Epidermal melanocyte (primary cell): ENCODE measurements around the gene AOX1.
"Not testable (repeated sequence)": the region's sequence is repeated elsewhere in the genome, so short reads cannot be mapped to it uniquely, and the experiment has no call there.

ENCODE experiments used
- DNase-seq: peaks from one replicate; pipeline ENCODE4 v3.0.0; 2011; ENCODE audit warnings: low spot score; ENCODE audit not compliant: insufficient read length

Gene AOX1

GRCh38 chr2:200627110-200627770 is 41.4 kb downstream of the AOX1 start:
- no peak for DNase-seq

GRCh38 chr2:200628461-200628860 is 42.6 kb downstream of the AOX1 start:
- not testable (repeated sequence) for DNase-seq

- no peak for DNase-seq
These were observed 45.5 kb downstream of the AOX1 start for GRCh38 chr2:200631287-200631686.

GRCh38 chr2:200634231-200634964 is 48.6 kb downstream of the AOX1 start:
- no peak for DNase-seq

GRCh38 chr2:200635251-200635650 is 49.4 kb downstream of the AOX1 start:
- no peak for DNase-seq

- no peak for DNase-seq
These were observed 52.1 kb downstream of the AOX1 start for GRCh38 chr2:200637901-200638300.

- DNase-seq = no peak
These were observed 54.4 kb downstream of the AOX1 start for GRCh38 chr2:200640176-200640575.

- no peak for DNase-seq
These were observed 55.1 kb downstream of the AOX1 start for GRCh38 chr2:200640901-200641300.

GRCh38 chr2:200648518-200649281 is 62.9 kb downstream of the AOX1 start:
- DNase-seq = not testable (repeated sequence)

GRCh38 chr2:200649724-200650123 is 63.9 kb downstream of the AOX1 start:
- DNase-seq = no peak

GRCh38 chr2:200650195-200650594 is 64.4 kb downstream of the AOX1 start:
- no peak for DNase-seq

- DNase-seq = no peak
These were observed 66.3 kb downstream of the AOX1 start for GRCh38 chr2:200652158-200652557.

- no peak for DNase-seq
These were observed 67.2 kb downstream of the AOX1 start for GRCh38 chr2:200653021-200653420.

- DNase-seq = no peak
These were observed 69.0 kb downstream of the AOX1 start for GRCh38 chr2:200654823-200655222.

- no peak for DNase-seq
These were observed 70.2 kb downstream of the AOX1 start for GRCh38 chr2:200655918-200656580.

- DNase-seq = no peak
These were observed 72.6 kb downstream of the AOX1 start for GRCh38 chr2:200658278-200658864.

GRCh38 chr2:200659410-200659809 is 73.6 kb downstream of the AOX1 start:
- no peak for DNase-seq

- no peak for DNase-seq
These were observed 75.7 kb downstream of the AOX1 start for GRCh38 chr2:200661477-200661876.

- no peak for DNase-seq
These were observed 76.9 kb downstream of the AOX1 start for GRCh38 chr2:200662727-200663126.

GRCh38 chr2:200664770-200665494 is 79.1 kb downstream of the AOX1 start:
- no peak for DNase-seq
